ENCODE data around the gene CKAP5.

DNA sequence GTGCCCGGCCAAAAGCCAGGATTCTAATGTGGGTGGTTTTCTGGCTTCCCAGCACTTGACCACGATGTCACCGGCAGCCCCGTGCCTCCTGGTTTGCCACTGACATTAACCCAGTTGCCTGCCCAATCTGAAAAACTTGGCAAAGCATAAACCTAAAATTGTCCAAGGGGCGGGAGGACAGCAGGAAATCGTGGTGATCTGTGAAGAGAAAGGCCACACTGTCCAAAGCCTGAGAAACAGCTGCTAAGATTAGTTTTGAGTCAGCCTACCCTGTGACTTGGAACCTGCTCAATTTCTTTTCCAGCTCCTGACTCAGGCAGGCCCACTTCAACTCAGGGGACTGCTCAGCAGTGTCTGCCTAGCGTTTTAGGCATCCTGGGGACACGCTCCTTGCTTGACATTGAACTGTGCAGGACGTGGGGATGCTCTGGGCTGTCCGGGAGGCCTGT, 135.2 kb downstream of the CKAP5 start:
- TF ChIP-seq POLR2AphosphoS5 (IDR thresholded peaks at IDR 0.05; ENCODE audit: borderline replicate concordance, low read depth, low read length) (no peak), EZH2 (IDR thresholded peaks at IDR 0.05) (no peak), FOXP2 (optimal IDR thresholded peaks at IDR 0.05; ENCODE audit: control extremely low read depth, extremely low read length, insufficient read depth) (no peak)

Measured in SK-N-MC (cell line).